ENCODE measurements around the gene INPP5F.

Gene INPP5F

GRCh38 chr10:119830851-119831250 lies 105.0 kb downstream of the INPP5F start:
- no peak for FAIRE-seq

GRCh38 chr10:119831656-119832055 lies 105.8 kb downstream of the INPP5F start:
- TF ChIP-seq POLR2A (IDR thresholded peaks at IDR 0.05; ENCODE audit: low read depth, low read length), result no peak
- no peak for TF ChIP-seq TAF1 (IDR thresholded peaks at IDR 0.05; ENCODE audit: borderline replicate concordance, low read depth, low read length)
- DNase-seq (ENCODE audit: insufficient read length), result no peak
- FAIRE-seq, result no peak

More at GRCh38 chr10:119830851-119831250, 105.0 kb downstream of the INPP5F start:
- no peak for TF ChIP-seq POLR2AphosphoS5 (IDR thresholded peaks at IDR 0.05; ENCODE audit: low read depth, low read length)
- TF ChIP-seq POLR2A (IDR thresholded peaks at IDR 0.05; ENCODE audit: low read depth, low read length), result 0 out of 2 replicates have a peak, but pooled peaks have one; percentile 6
- no peak for TF ChIP-seq TAF1 (IDR thresholded peaks at IDR 0.05; ENCODE audit: borderline replicate concordance, low read depth, low read length)
- DNase-seq (ENCODE audit: insufficient read length), result no peak

GRCh38 chr10:119832951-119833350 lies 107.1 kb downstream of the INPP5F start:
- TF ChIP-seq POLR2A (IDR thresholded peaks at IDR 0.05; ENCODE audit: low read depth, low read length), result no peak
- TF ChIP-seq POLR2AphosphoS5 (IDR thresholded peaks at IDR 0.05; ENCODE audit: low read depth, low read length), result no peak
- no peak for TF ChIP-seq TAF1 (IDR thresholded peaks at IDR 0.05; ENCODE audit: borderline replicate concordance, low read depth, low read length)
- FAIRE-seq (no peak), DNase-seq (ENCODE audit: insufficient read length) (no peak)

- FAIRE-seq (peak; percentile 27), DNase-seq (ENCODE audit: insufficient read length) (no peak)
Observed at GRCh38 chr10:119834188-119834587, 108.3 kb downstream of the INPP5F start.

GRCh38 chr10:119845656-119846055 lies 119.8 kb downstream of the INPP5F start:
- no peak for TF ChIP-seq POLR2AphosphoS5 (IDR thresholded peaks at IDR 0.05; ENCODE audit: low read depth, low read length)
- no peak for TF ChIP-seq TAF1 (IDR thresholded peaks at IDR 0.05; ENCODE audit: borderline replicate concordance, low read depth, low read length)
- no peak for TF ChIP-seq POLR2A (IDR thresholded peaks at IDR 0.05; ENCODE audit: low read depth, low read length)
- no peak for DNase-seq (ENCODE audit: insufficient read length)
- FAIRE-seq, result no peak

More at GRCh38 chr10:119834188-119834587, 108.3 kb downstream of the INPP5F start:
- TF ChIP-seq POLR2A (IDR thresholded peaks at IDR 0.05; ENCODE audit: low read depth, low read length) (no peak), TAF1 (IDR thresholded peaks at IDR 0.05; ENCODE audit: borderline replicate concordance, low read depth, low read length) (no peak), POLR2AphosphoS5 (IDR thresholded peaks at IDR 0.05; ENCODE audit: low read depth, low read length) (no peak)

- DNase-seq (ENCODE audit: insufficient read length) (no peak), FAIRE-seq (no peak)
- TF ChIP-seq TAF1 (IDR thresholded peaks at IDR 0.05; ENCODE audit: borderline replicate concordance, low read depth, low read length) (no peak), POLR2A (IDR thresholded peaks at IDR 0.05; ENCODE audit: low read depth, low read length) (no peak)
Observed at GRCh38 chr10:119849031-119849789, 123.4 kb downstream of the INPP5F start.

- DNase-seq (ENCODE audit: insufficient read length), result no peak
- TF ChIP-seq TAF1 (IDR thresholded peaks at IDR 0.05; ENCODE audit: borderline replicate concordance, low read depth, low read length) (no peak), POLR2AphosphoS5 (IDR thresholded peaks at IDR 0.05; ENCODE audit: low read depth, low read length) (no peak), POLR2A (IDR thresholded peaks at IDR 0.05; ENCODE audit: low read depth, low read length) (no peak)
- FAIRE-seq, result no peak
Observed at GRCh38 chr10:119849944-119850343, 124.1 kb downstream of the INPP5F start.

GRCh38 chr10:119852277-119852676 lies 126.4 kb downstream of the INPP5F start:
- FAIRE-seq (no peak), DNase-seq (ENCODE audit: insufficient read length) (no peak)
- TF ChIP-seq POLR2A (IDR thresholded peaks at IDR 0.05; ENCODE audit: low read depth, low read length) (no peak), TAF1 (IDR thresholded peaks at IDR 0.05; ENCODE audit: borderline replicate concordance, low read depth, low read length) (no peak), POLR2AphosphoS5 (IDR thresholded peaks at IDR 0.05; ENCODE audit: low read depth, low read length) (no peak)

GRCh38 chr10:119852822-119853221 lies 127.0 kb downstream of the INPP5F start:
- FAIRE-seq, result no peak
- DNase-seq (ENCODE audit: insufficient read length), result no peak
- no peak for TF ChIP-seq POLR2AphosphoS5 (IDR thresholded peaks at IDR 0.05; ENCODE audit: low read depth, low read length)
- no peak for TF ChIP-seq TAF1 (IDR thresholded peaks at IDR 0.05; ENCODE audit: borderline replicate concordance, low read depth, low read length)
- no peak for TF ChIP-seq POLR2A (IDR thresholded peaks at IDR 0.05; ENCODE audit: low read depth, low read length)

GRCh38 chr10:119853574-119853973 lies 127.7 kb downstream of the INPP5F start:
- TF ChIP-seq POLR2AphosphoS5 (IDR thresholded peaks at IDR 0.05; ENCODE audit: low read depth, low read length) (no peak), POLR2A (IDR thresholded peaks at IDR 0.05; ENCODE audit: low read depth, low read length) (no peak), TAF1 (IDR thresholded peaks at IDR 0.05; ENCODE audit: borderline replicate concordance, low read depth, low read length) (no peak)
- DNase-seq (ENCODE audit: insufficient read length), result no peak
- no peak for FAIRE-seq

GRCh38 chr10:119858063-119858462 lies 132.2 kb downstream of the INPP5F start:
- TF ChIP-seq TAF1 (IDR thresholded peaks at IDR 0.05; ENCODE audit: borderline replicate concordance, low read depth, low read length) (no peak), POLR2AphosphoS5 (IDR thresholded peaks at IDR 0.05; ENCODE audit: low read depth, low read length) (no peak), POLR2A (IDR thresholded peaks at IDR 0.05; ENCODE audit: low read depth, low read length) (no peak)
- no peak for FAIRE-seq

More at GRCh38 chr10:119858063-119858462, 132.2 kb downstream of the INPP5F start:
- DNase-seq (ENCODE audit: insufficient read length), result no peak

Measured in GM12892 (cell line).